HepG2 (cell line): Measurements from ENCODE around the gene FEM1B. TPM values are rescaled to one million over a fixed set of nuclear protein-coding genes. Genes with fewer than 3 reads are reported as not detected.

Experiments
- ATAC-seq: fragments of 200-7000 bp; cut with Tn5 transposase; 3 replicates; pipeline ENCODE4 v1.9.1; 2020; ENCODE audit warnings: mild to moderate bottlenecking, moderate library complexity
- BruUV-seq: library from RNA; stranded (reverse); fragments of 400-500 nt; replicated peaks from 2 replicates; lab custom pipeline; 2021; lab: Mats Ljungman, UMichigan
- CTCF ChIA-PET: fragments of 300-600 bp; formaldehyde crosslinking; extraction: SDS; loops from one replicate; lab custom pipeline; 2021; ENCODE audit warnings: low total read pairs, inconsistent platforms, low intra/inter-chr PET ratio; lab: Yijun Ruan, JAX
- POLR2A ChIA-PET: fragments of 350-600 bp; sonication (Branson Sonifier 250); formaldehyde crosslinking; loops from one replicate; lab custom pipeline; 2020; ENCODE audit warnings: antibody characterized with exemption, inconsistent platforms; lab: Yijun Ruan, JAX
- DNase-seq: peaks from one replicate; pipeline ENCODE4 v3.0.0-alpha.2; 2015; ENCODE audit warnings: low spot score
- FAIRE-seq: peaks from 3 replicates; lab custom pipeline; 2011; peaks lifted over from hg19 to GRCh38; lab: Jason Lieb, UNC
- H2AFZ ChIP-seq: one replicate; pipeline ENCODE4 v1.6.1; 2011; ENCODE audit warnings: low read length, inconsistent platforms
- H3K27ac ChIP-seq: fragments of 300-600 bp; 3 replicates; pipeline ENCODE4 v1.8.0; 2011; ENCODE audit warnings: mixed run types, mild to moderate bottlenecking, mixed read lengths, low read length, inconsistent platforms; ENCODE audit not compliant: insufficient read depth; ENCODE audit errors: extremely low read length
- H3K27me3 ChIP-seq, 2 experiments: fragments of 200-600 bp in 1 of 2; 2 replicates in 1 of 2; 3 replicates in 1 of 2; pipeline versions ENCODE4 v1.6.0 to v1.8.0; 2011; ENCODE audit warnings: low read length in 2 of 2, mild to moderate bottlenecking in 2 of 2, moderate library complexity in 2 of 2, inconsistent platforms in 1 of 2; ENCODE audit not compliant: insufficient read depth in 2 of 2, control insufficient read depth in 1 of 2
- H3K36me3 ChIP-seq, 2 experiments: fragments of 200-600 bp in 1 of 2; replicated peaks in 1 of 2; 2 replicates in 1 of 2; 3 replicates in 1 of 2; pipeline versions ENCODE4 v1.5.1 to v1.8.0; 2011; ENCODE audit warnings: low read length in 2 of 2, inconsistent platforms in 1 of 2; ENCODE audit not compliant: insufficient read depth in 2 of 2, control insufficient read depth in 1 of 2
- H3K4me1 ChIP-seq: 2 replicates; pipeline ENCODE4 v1.5.1; 2012; ENCODE audit warnings: low read length, inconsistent platforms; ENCODE audit not compliant: insufficient read depth
- H3K4me2 ChIP-seq: 2 replicates; pipeline ENCODE4 v1.6.0; 2011; ENCODE audit warnings: low read depth, low read length, inconsistent platforms
- H3K4me3 ChIP-seq, 3 experiments: fragments of 200-600 bp in 1 of 3; sonication (generic), shearing (Covaris generic) in 1 of 3; replicated peaks in 1 of 3; 2 replicates each; pipeline ENCODE4 v1.5.1; 2011 to 2016; ENCODE audit warnings: low read length in 3 of 3, inconsistent platforms in 2 of 3, low read depth in 2 of 3, mild to moderate bottlenecking in 2 of 3, control low read depth in 1 of 3, mixed read lengths in 1 of 3; ENCODE audit not compliant: insufficient read depth in 1 of 3
- H3K79me2 ChIP-seq: one replicate; pipeline ENCODE4 v1.6.1; 2011; ENCODE audit warnings: low read length, inconsistent platforms; ENCODE audit not compliant: insufficient read depth
- H3K9ac ChIP-seq: 2 replicates; pipeline ENCODE4 v1.6.0; 2011; ENCODE audit warnings: mild to moderate bottlenecking, low read depth, low read length, inconsistent platforms; ENCODE audit not compliant: insufficient read depth
- H3K9me3 ChIP-seq: 2 replicates; pipeline ENCODE4 v1.5.1; 2012; ENCODE audit warnings: mild to moderate bottlenecking, low read length
- H4K20me1 ChIP-seq: 2 replicates; pipeline ENCODE4 v1.6.0; 2011; ENCODE audit warnings: inconsistent platforms, mild to moderate bottlenecking, low read length, moderate library complexity; ENCODE audit not compliant: insufficient read depth
- FOXC1 ChIP-seq: sonication (generic); formaldehyde crosslinking; IDR thresholded peaks from 2 replicates; pipeline ENCODE4 v1.8.0; 2022; ENCODE audit warnings: mild to moderate bottlenecking, missing genetic modification reagents, borderline replicate concordance
- HCFC1 ChIP-seq: fragments of 150-350 bp; IDR thresholded peaks from 2 replicates; pipeline ENCODE4 v1.6.1; 2014; ENCODE audit warnings: low read depth, low read length
- RARA ChIP-seq: IDR thresholded peaks from 2 replicates; pipeline ENCODE4 v1.6.1; 2016; ENCODE audit warnings: missing genetic modification reagents, missing compliant biosample characterization
- ZMYM3 ChIP-seq: sonication (generic); formaldehyde crosslinking; IDR thresholded peaks from 2 replicates; pipeline ENCODE4 v1.5.1; 2020; ENCODE audit warnings: mild to moderate bottlenecking, missing genetic modification reagents
- ZNF768 ChIP-seq: sonication (generic); formaldehyde crosslinking; IDR thresholded peaks from 2 replicates; pipeline ENCODE4 v1.4.0; 2020; ENCODE audit warnings: missing genetic modification reagents
- ZNF788 ChIP-seq: sonication (generic); formaldehyde crosslinking; IDR thresholded peaks from 2 replicates; pipeline ENCODE4 v1.5.0; 2020; ENCODE audit warnings: mild to moderate bottlenecking, missing genetic modification reagents, borderline replicate concordance
- ZNF790 ChIP-seq: sonication (generic); formaldehyde crosslinking; IDR thresholded peaks from 2 replicates; pipeline ENCODE4 v1.8.0; 2022; ENCODE audit warnings: missing genetic modification reagents, mild to moderate bottlenecking, borderline replicate concordance
- WGBS: methylation state at CpG from one replicate; pipeline ENCODE4 v1.1.6; 2017; ENCODE audit warnings: low lambda C conversion rate; 5-methylcytosine and 5-hydroxymethylcytosine counted together
- in situ Hi-C: cut with HindIII; loops from 2 replicates; pipeline ENCODE4 v1.10.0; 2017; ENCODE audit warnings: low pct_unique_long_range_greater_than_20kb; ENCODE audit not compliant: extremely low pct_ligation_motif_present
- intact Hi-C: fragments of 100-400 bp; cut with micrococcal nuclease; formaldehyde crosslinking; loops from one replicate; pipeline ENCODE4 v1.10.0; 2022; ENCODE audit not compliant: unreplicated experiment
- polyA plus RNA-seq, 8 experiments: library from polyadenylated mRNA; depleted of rRNA in 3 of 8; stranded (reverse) in 7 of 8; unstranded in 1 of 8; fragments of >200 nt; fragmentation: Illumina TruSeq in 4 of 8; extraction: Trizol in 4 of 8; gene quantifications; 2 replicates each; pipeline versions ENCODE4 v1.2.1 to v1.2.3, GENCODE V29; 2011 to 2016; ENCODE audit warnings: low read depth in 4 of 8, missing spikeins in 1 of 8, mixed read lengths in 1 of 8; ENCODE audit not compliant: insufficient read depth in 1 of 8
- total RNA-seq, 5 experiments: library from RNA; depleted of rRNA; stranded (reverse); fragments of >200 nt; fragmentation: Illumina TruSeq; extraction: Trizol; gene quantifications; 2 replicates each; pipeline ENCODE4 v1.2.3, GENCODE V29; 2016; ENCODE audit warnings: low read depth in 1 of 5
- TF ChIP-seq, protein P1 (sequence below): sonication (generic); formaldehyde crosslinking; IDR thresholded peaks from 2 replicates; pipeline ENCODE4 v1.4.0; 2020; ENCODE audit warnings: missing genetic modification reagents
- TF ChIP-seq, protein P2 (sequence below): sonication (generic); formaldehyde crosslinking; IDR thresholded peaks from 2 replicates; pipeline ENCODE4 v1.8.0; 2022; ENCODE audit warnings: missing genetic modification reagents, mild to moderate bottlenecking, borderline replicate concordance
- TF ChIP-seq, protein P3 (sequence below): sonication (generic); formaldehyde crosslinking; IDR thresholded peaks from 2 replicates; pipeline ENCODE4 v1.4.0; 2020; ENCODE audit warnings: missing genetic modification reagents

FEM1B gene
- total and polyA plus RNA-seq, 2 of the 13 experiments (the other 11 are each of a cell fraction or from before 2014, with no cell fraction given), result 38.1 to 40.0 TPM

DNA sequence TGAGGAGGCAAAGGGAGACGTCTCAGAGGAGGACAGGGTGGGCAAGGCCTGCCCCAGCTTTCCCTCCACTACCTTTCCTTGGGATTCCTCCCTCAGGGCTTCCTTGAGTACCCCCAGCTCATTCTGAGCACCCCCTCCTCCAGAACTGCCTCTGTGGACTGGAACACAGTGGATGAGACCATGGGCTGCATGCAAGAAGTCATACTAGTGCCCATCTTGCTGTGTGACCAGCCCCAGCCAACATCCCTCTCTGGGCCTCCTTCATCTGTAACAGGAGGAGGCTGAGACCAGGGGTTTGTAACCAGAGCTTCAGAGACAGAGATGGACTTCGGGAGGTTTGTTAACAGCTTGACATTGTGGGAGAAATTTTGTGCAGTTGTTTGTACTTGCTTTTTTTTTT, 25.6 kb downstream of the FEM1B start:
- CTCF ChIA-PET, result no interaction called here
- Histone ChIP-seq H2AFZ (no peak overlapping the region), H3K36me3 (no peaks in the 10 kb centered on the region), H3K9me3 (no peaks in the 10 kb centered on the region), H3K4me2 (no peak overlapping the region), H3K79me2 (no peaks in the 10 kb centered on the region), H3K27me3 (no peaks in the 10 kb centered on the region), H3K9ac (no peak overlapping the region), H3K27ac (no peak overlapping the region), H3K4me3 (no peak overlapping the region), H4K20me1 (no peaks in the 10 kb centered on the region), H3K4me1 (peaks cover 75% of the 10 kb centered on the region)
- in situ Hi-C loops (loop anchor here (5.0 kb wide), 1 partner anchor 46 kb away; no protein-coding TSS in a partner anchor), intact Hi-C loops (no loop called here)
- TF ChIP-seq ZMYM3 (CRISPR knock-in tag) (peak; percentile 68), ZNF768 (CRISPR knock-in tag) (peak; percentile 82)
- TF ChIP-seq, protein P1, sequence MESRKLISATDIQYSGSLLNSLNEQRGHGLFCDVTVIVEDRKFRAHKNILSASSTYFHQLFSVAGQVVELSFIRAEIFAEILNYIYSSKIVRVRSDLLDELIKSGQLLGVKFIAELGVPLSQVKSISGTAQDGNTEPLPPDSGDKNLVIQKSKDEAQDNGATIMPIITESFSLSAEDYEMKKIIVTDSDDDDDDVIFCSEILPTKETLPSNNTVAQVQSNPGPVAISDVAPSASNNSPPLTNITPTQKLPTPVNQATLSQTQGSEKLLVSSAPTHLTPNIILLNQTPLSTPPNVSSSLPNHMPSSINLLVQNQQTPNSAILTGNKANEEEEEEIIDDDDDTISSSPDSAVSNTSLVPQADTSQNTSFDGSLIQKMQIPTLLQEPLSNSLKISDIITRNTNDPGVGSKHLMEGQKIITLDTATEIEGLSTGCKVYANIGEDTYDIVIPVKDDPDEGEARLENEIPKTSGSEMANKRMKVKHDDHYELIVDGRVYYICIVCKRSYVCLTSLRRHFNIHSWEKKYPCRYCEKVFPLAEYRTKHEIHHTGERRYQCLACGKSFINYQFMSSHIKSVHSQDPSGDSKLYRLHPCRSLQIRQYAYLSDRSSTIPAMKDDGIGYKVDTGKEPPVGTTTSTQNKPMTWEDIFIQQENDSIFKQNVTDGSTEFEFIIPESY (CRISPR knock-in tag), result no peak
- no peak for DNase-seq
- WGBS, result 51% methylated on average over 2 of the region's 2 CpGs
- POLR2A ChIA-PET, result interaction anchor here (1.0 kb wide), 1 partner anchor 26 kb away, joined by 5 read pairs; the partner anchor contains the start of gene FEM1B
- ATAC-seq, result no peak
- no TSS peak for BruUV-seq
- FAIRE-seq, result no peak

DNA sequence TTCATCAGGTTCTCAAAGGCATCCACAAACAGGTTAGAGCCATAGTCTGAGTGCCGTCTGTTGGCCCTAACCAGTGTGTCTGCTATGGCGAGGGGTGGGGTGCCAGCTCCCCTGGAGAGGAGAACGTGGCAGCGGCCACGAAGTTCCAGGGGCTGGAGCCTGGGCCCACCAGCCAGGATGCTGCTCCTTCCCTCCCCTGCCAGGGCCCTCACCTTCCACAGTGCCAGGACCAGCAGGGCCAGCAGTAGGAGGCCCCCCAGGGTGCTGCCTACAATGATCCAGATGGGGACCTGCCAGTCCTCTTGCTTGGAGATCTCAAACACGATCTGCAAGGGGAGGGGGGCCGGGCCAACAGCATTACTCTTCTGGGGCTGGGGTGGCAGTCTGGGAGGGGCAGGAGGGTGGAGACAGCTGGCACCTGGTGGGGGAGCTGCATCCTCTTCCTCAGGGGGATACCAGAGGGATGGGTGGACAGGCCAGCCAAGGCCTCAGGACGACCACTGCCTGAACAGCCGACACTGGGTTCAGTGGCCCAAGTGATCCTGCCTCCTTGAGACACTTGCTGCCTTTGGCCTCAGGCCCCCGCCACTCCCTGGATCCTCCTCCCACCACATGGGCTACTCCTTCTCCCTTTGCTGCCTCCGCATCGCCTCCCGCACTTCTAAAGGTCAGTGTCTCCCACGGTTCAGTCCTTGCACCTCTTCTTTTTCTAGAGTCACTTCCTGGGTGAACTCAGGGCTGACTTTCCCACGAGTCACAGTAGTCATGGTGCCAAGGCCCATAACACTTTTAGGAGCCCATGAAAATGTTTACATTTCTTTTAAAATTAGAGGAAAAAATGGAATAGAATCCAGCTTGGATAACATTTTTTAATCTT, 26.3 kb downstream of the FEM1B start:
- no peak for DNase-seq
- Histone ChIP-seq H3K9ac (no peak overlapping the region), H3K9me3 (peaks cover 2% of the 10 kb centered on the region; the same call in 1 of the 2 replicates), H3K79me2 (no peaks in the 10 kb centered on the region), H3K27me3 (no peaks in the 10 kb centered on the region), H2AFZ (no peak overlapping the region), H3K36me3 (no peaks in the 10 kb centered on the region), H3K4me3 (no peak overlapping the region), H3K4me1 (peaks cover 73% of the 10 kb centered on the region), H4K20me1 (no peaks in the 10 kb centered on the region), H3K27ac (no peak overlapping the region), H3K4me2 (no peak overlapping the region)
- ChIA-PET CTCF (interaction anchor here (1.2 kb wide), 1 partner anchor 51 kb away, joined by 5 read pairs; no protein-coding TSS in a partner anchor), POLR2A (interaction anchor here (0.5 to 1.0 kb wide), 3 partner anchors 26 to 428 kb away, joined by 3 to 5 read pairs (median 3); partner anchors contain the start of gene FEM1B)
- in situ Hi-C loops, result loop anchor here (5.0 kb wide), 1 partner anchor 46 kb away; no protein-coding TSS in a partner anchor
- 70% methylated on average over 9 of the region's 15 CpGs for WGBS
- no TSS peak for BruUV-seq
- intact Hi-C loops, result no loop called here
- ATAC-seq, result no peak
- no peak for FAIRE-seq
- TF ChIP-seq FOXC1 (CRISPR knock-in tag), result no peak
- TF ChIP-seq, protein P2, sequence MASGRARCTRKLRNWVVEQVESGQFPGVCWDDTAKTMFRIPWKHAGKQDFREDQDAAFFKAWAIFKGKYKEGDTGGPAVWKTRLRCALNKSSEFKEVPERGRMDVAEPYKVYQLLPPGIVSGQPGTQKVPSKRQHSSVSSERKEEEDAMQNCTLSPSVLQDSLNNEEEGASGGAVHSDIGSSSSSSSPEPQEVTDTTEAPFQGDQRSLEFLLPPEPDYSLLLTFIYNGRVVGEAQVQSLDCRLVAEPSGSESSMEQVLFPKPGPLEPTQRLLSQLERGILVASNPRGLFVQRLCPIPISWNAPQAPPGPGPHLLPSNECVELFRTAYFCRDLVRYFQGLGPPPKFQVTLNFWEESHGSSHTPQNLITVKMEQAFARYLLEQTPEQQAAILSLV (CRISPR knock-in tag), result no peak
- TF ChIP-seq ZNF788 (CRISPR knock-in tag), result no peak
- TF ChIP-seq ZNF790 (CRISPR knock-in tag), result no peak
- no peak for TF ChIP-seq RARA (CRISPR knock-in tag)
- TF ChIP-seq, protein P3, sequence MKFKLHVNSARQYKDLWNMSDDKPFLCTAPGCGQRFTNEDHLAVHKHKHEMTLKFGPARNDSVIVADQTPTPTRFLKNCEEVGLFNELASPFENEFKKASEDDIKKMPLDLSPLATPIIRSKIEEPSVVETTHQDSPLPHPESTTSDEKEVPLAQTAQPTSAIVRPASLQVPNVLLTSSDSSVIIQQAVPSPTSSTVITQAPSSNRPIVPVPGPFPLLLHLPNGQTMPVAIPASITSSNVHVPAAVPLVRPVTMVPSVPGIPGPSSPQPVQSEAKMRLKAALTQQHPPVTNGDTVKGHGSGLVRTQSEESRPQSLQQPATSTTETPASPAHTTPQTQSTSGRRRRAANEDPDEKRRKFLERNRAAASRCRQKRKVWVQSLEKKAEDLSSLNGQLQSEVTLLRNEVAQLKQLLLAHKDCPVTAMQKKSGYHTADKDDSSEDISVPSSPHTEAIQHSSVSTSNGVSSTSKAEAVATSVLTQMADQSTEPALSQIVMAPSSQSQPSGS (CRISPR knock-in tag), result no peak
- no peak for TF ChIP-seq HCFC1
